ENCODE results near the gene AP2A2. TPM values are rescaled to one million over a fixed set of nuclear protein-coding genes. Genes with fewer than 3 reads are reported as not detected.

The AP2A2 gene
- total RNA-seq, 1 experiment from 2014 or later, result 123 TPM

- intact Hi-C loops (cut with micrococcal nuclease; ENCODE audit: unreplicated experiment) (no loop called here), in situ Hi-C loops (cut with HindIII; ENCODE audit: low pct_unique_long_range_greater_than_20kb, low sequenced_read_pairs) (no loop called here)
- TF ChIP-seq POLR2AphosphoS5 (IDR thresholded peaks at IDR 0.05; ENCODE audit: low read depth, low read length) (no peak; the same call in 1 of the 2 replicates), SIN3A (IDR thresholded peaks at IDR 0.05; ENCODE audit: borderline replicate concordance, insufficient read depth, low read depth, low read length) (no peak), REST (IDR thresholded peaks at IDR 0.05; ENCODE audit: insufficient read depth in 1 of 2, low read depth in 2 of 2, low read length in 1 of 2) (no peak), CTCF (IDR thresholded peaks at IDR 0.05) (no peak), TCF7L2 (IDR thresholded peaks at IDR 0.05; ENCODE audit: low read depth, low read length) (no peak)
- ChIA-PET POLR2A (interaction anchor here (0.7 kb wide), 1 partner anchor 20 kb away, joined by 3 read pairs; no protein-coding TSS in a partner anchor), CTCF (interaction anchor here (0.5 to 0.6 kb wide), 3 partner anchors 48 to 57 kb away, joined by 3 to 5 read pairs (median 4); no protein-coding TSS in a partner anchor)
- Histone ChIP-seq H3K9me3 (ENCODE audit: control insufficient read depth, insufficient read depth, low read depth, low read length) (no peaks in the 10 kb centered on the region), H3K27me3 (ENCODE audit: control insufficient read depth, insufficient read depth, low read length) (no peaks in the 10 kb centered on the region), H3K4me3 (ENCODE audit: low read depth in 2 of 2, low read length in 2 of 2) (no peak overlapping the region), H3K36me3 (ENCODE audit: control insufficient read depth, insufficient read depth, low read length) (peaks cover 5% of the 10 kb centered on the region; the same call in 1 of the 2 replicates), H3K27ac (ENCODE audit: low read length) (no peak overlapping the region), H3K4me1 (ENCODE audit: control insufficient read depth, insufficient read depth, low read length) (no peaks in the 10 kb centered on the region)
- no TSS peak for BruUV-seq (replicated peaks)
- DNase-seq (ENCODE audit: low read depth, low spot score), result no peak
- peak; percentile 66 for ATAC-seq
Observed at GRCh38 chr11:975827-976226, 50.2 kb downstream of the AP2A2 start.

- Histone ChIP-seq H3K27ac (ENCODE audit: low read length) (no peak overlapping the region), H3K4me3 (ENCODE audit: low read depth in 2 of 2, low read length in 2 of 2) (no peak overlapping the region), H3K9me3 (ENCODE audit: control insufficient read depth, insufficient read depth, low read depth, low read length) (no peaks in the 10 kb centered on the region), H3K36me3 (ENCODE audit: control insufficient read depth, insufficient read depth, low read length) (peaks cover 8% of the 10 kb centered on the region), H3K27me3 (ENCODE audit: control insufficient read depth, insufficient read depth, low read length) (no peaks in the 10 kb centered on the region), H3K4me1 (ENCODE audit: control insufficient read depth, insufficient read depth, low read length) (no peaks in the 10 kb centered on the region)
- ChIA-PET CTCF (no interaction called here), POLR2A (no interaction called here)
- intact Hi-C loops (cut with micrococcal nuclease; ENCODE audit: unreplicated experiment), result no loop called here
- no peak for DNase-seq (ENCODE audit: low read depth, low spot score)
- in situ Hi-C loops (cut with HindIII; ENCODE audit: low pct_unique_long_range_greater_than_20kb, low sequenced_read_pairs), result no loop called here
- peak; percentile 22; the same call in 1 of the 2 replicates for ATAC-seq
- TF ChIP-seq REST (IDR thresholded peaks at IDR 0.05; ENCODE audit: insufficient read depth in 1 of 2, low read depth in 2 of 2, low read length in 1 of 2) (no peak), SIN3A (IDR thresholded peaks at IDR 0.05; ENCODE audit: borderline replicate concordance, insufficient read depth, low read depth, low read length) (no peak), CTCF (IDR thresholded peaks at IDR 0.05) (no peak), TCF7L2 (IDR thresholded peaks at IDR 0.05; ENCODE audit: low read depth, low read length) (no peak), POLR2AphosphoS5 (IDR thresholded peaks at IDR 0.05; ENCODE audit: low read depth, low read length) (no peak)
- no TSS peak for BruUV-seq (replicated peaks)
Observed at GRCh38 chr11:976431-977160, 50.9 kb downstream of the AP2A2 start.
